Raji (cell line): ENCODE results near the gene PRKAG3.

Source experiments
- POLR2A ChIP-seq: IDR thresholded peaks from 2 replicates; pipeline ENCODE4 v1.6.1; 2011; ENCODE audit warnings: low read depth, low read length, control low read depth; ENCODE audit not compliant: insufficient read depth

Gene PRKAG3

GRCh38 chr2:218815244-218815637 is 16.4 kb downstream of the PRKAG3 start:
- no peak for TF ChIP-seq POLR2A

DNA sequence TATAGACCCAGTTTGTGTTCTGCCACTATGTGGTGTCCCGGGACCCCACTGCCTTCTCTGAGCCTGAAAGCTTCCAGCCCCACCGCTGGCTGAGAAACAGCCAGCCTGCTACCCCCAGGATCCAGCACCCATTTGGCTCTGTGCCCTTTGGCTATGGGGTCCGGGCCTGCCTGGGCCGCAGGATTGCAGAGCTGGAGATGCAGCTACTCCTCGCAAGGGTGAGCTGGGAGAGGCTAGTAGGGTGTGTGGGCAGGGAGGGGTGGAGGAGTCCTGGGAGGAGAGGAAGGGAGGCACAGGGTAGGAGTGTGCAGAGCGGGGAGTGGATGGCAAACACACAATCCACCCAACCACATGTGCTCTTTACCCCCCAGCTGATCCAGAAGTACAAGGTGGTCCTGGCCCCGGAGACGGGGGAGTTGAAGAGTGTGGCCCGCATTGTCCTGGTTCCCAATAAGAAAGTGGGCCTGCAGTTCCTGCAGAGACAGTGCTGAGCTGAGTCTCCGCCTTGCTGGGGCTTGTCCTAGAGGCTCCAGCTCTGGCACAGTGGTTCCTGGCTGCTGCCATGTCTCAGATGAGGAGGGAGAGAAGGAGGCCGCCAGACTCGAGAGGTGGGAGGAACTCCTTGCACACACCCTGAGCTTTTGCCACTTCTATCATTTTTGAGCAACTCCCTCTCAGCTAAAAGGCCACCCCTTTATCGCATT is 16.9 kb downstream of the PRKAG3 start:
- no peak for TF ChIP-seq POLR2A

- no peak for TF ChIP-seq POLR2A
These were observed 17.7 kb downstream of the PRKAG3 start for GRCh38 chr2:218813771-218814460.

- TF ChIP-seq POLR2A, result no peak
These were observed 18.7 kb downstream of the PRKAG3 start for GRCh38 chr2:218812861-218813260.

DNA sequence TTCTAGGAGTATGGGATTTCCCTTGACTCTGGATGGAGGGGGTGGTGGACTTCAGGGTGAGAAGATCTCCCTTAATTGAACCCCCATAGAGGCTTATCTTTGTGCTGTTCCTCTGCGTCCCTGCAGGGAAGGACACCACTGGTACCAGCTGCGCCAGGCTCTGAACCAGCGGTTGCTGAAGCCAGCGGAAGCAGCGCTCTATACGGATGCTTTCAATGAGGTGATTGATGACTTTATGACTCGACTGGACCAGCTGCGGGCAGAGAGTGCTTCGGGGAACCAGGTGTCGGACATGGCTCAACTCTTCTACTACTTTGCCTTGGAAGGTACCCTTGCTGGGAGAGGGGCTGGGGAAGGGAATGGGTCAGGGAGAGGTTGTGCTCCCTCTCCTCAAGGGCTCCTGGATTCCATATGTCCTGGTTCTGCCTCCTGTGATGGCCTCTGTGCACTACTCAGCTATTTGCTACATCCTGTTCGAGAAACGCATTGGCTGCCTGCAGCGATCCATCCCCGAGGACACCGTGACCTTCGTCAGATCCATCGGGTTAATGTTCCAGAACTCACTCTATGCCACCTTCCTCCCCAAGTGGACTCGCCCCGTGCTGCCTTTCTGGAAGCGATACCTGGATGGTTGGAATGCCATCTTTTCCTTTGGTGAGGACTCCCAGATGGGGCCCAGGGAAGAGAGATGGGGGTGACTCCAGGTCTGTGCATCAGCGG is 19.3 kb downstream of the PRKAG3 start:
- TF ChIP-seq POLR2A, result no peak

- TF ChIP-seq POLR2A, result no peak
These were observed 20.2 kb downstream of the PRKAG3 start for GRCh38 chr2:218811382-218811781.

- TF ChIP-seq POLR2A, result no peak
These were observed 21.3 kb downstream of the PRKAG3 start for GRCh38 chr2:218810256-218810655.

DNA sequence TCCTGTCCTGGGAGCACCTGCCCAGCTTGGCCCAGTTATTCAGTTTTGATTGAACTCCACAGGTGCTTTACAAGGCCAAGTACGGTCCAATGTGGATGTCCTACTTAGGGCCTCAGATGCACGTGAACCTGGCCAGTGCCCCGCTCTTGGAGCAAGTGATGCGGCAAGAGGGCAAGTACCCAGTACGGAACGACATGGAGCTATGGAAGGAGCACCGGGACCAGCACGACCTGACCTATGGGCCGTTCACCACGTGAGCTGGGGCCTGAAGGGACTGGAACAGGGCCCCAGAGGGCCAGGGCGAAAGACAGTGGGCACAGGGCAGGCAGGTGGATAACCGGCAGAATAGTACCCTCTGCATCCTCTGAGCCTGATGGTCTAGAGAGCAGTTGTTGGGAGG is 22.1 kb downstream of the PRKAG3 start:
- no peak for TF ChIP-seq POLR2A

- no peak for TF ChIP-seq POLR2A
These were observed 24.0 kb downstream of the PRKAG3 start for GRCh38 chr2:218807626-218808025.

- no peak for TF ChIP-seq POLR2A
These were observed 25.1 kb downstream of the PRKAG3 start for GRCh38 chr2:218806346-218806978.

GRCh38 chr2:218805627-218806026 is 26.0 kb downstream of the PRKAG3 start:
- TF ChIP-seq POLR2A, result no peak

GRCh38 chr2:218804817-218805216 is 26.8 kb downstream of the PRKAG3 start:
- no peak for TF ChIP-seq POLR2A

DNA sequence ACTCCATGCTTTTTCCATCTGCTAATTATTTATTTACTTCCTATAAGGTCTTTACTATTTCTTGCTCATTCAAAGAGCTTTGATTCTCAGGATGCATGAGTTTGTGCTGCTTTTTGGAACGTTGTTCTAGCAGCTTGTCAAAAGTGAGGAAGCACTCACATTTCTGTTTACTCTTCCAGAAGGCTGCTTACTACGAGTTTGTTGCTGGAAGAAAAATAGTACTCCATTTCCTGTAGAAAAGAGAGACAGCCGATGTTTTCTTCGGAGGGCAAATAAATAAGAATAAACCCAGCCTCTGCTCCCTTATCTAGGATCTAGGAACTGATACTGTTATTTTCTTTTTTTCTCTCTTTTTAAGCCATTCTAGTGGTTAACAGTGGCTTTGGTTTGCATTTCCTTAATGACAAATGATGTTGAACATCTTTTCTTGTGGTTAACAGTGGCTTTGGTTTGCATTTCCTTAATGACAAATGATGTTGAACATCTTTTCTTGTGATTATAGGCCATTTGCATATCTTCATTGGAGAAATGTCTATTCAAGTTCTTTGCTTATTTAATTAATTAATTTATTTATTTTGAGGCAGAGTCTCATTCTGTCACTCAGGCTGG is 29.1 kb downstream of the PRKAG3 start:
- no peak for TF ChIP-seq POLR2A

DNA sequence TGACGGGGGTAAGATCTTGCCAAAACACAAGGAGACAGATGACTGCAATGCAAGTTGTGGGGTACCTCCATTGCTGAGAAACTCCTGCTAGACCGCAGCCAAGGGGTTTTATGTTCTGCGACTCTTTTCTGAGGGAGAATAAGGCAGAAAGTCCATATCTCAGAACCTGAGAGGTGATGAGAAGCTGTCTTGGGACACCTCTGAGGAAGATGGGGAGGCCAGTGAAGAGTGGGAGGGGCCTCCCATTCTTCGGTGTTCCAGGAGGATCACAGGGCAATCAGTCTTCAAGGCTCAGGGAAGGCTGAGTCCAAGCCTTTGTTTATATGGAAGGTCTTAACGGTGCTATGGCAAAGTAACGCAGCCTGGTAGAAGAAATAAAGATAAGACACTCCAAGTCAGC is 31.6 kb downstream of the PRKAG3 start:
- TF ChIP-seq POLR2A, result no peak
